Astrocyte (in vitro differentiated cells and primary cell): ENCODE measurements around the gene BPIFB3. TPM values are rescaled to one million over a fixed set of nuclear protein-coding genes. Genes with fewer than 3 reads are reported as not detected.

Source experiments
- DNase-seq: peaks from one replicate; pipeline ENCODE4 v3.0.0-alpha.2; 2010; ENCODE audit warnings: low read depth
- FAIRE-seq: peaks from 2 replicates; lab custom pipeline; 2011; peaks lifted over from hg19 to GRCh38; lab: Jason Lieb, UNC
- H2AFZ ChIP-seq: 2 replicates; pipeline ENCODE4 v1.6.0; 2012; ENCODE audit warnings: low read depth, low read length, inconsistent platforms
- H3K27ac ChIP-seq: 2 replicates; pipeline ENCODE4 v1.5.1; 2011; ENCODE audit warnings: low read depth, low read length, inconsistent platforms
- H3K27me3 ChIP-seq: 2 replicates; pipeline ENCODE4 v1.6.0; 2011; ENCODE audit warnings: low read length, inconsistent platforms; ENCODE audit not compliant: insufficient read depth
- H3K36me3 ChIP-seq: 2 replicates; pipeline ENCODE4 v1.5.1; 2011; ENCODE audit warnings: low read length, inconsistent platforms; ENCODE audit not compliant: insufficient read depth
- H3K4me1 ChIP-seq: 2 replicates; pipeline ENCODE4 v1.5.1; 2011; ENCODE audit warnings: low read length, inconsistent platforms; ENCODE audit not compliant: insufficient read depth
- H3K4me2 ChIP-seq: 2 replicates; pipeline ENCODE4 v1.6.0; 2012; ENCODE audit warnings: low read length, inconsistent platforms
- H3K4me3 ChIP-seq: 2 replicates; pipeline ENCODE4 v1.5.1; 2011; ENCODE audit warnings: low read depth, mild to moderate bottlenecking, low read length, inconsistent platforms; ENCODE audit not compliant: insufficient read depth
- H3K79me2 ChIP-seq: 2 replicates; pipeline ENCODE4 v1.6.0; 2012; ENCODE audit warnings: mild to moderate bottlenecking, low read length, inconsistent platforms; ENCODE audit not compliant: insufficient read depth
- H3K9ac ChIP-seq: 2 replicates; pipeline ENCODE4 v1.6.0; 2012; ENCODE audit warnings: mild to moderate bottlenecking, low read length, inconsistent platforms
- H3K9me3 ChIP-seq: 2 replicates; pipeline ENCODE4 v1.5.1; 2012; ENCODE audit warnings: low read depth, mild to moderate bottlenecking, low read length, inconsistent platforms; ENCODE audit not compliant: insufficient read depth
- H4K20me1 ChIP-seq: 2 replicates; pipeline ENCODE4 v1.6.0; 2012; ENCODE audit warnings: low read length, inconsistent platforms; ENCODE audit not compliant: insufficient read depth
- H3K27ac Mint-ChIP-seq: one replicate; pipeline ENCODE4 v1.8.0; 2021; ENCODE audit warnings: mild to moderate bottlenecking, mixed read lengths; ENCODE audit not compliant: unreplicated experiment
- H3K27me3 Mint-ChIP-seq: one replicate; pipeline ENCODE4 v1.8.0; 2021; ENCODE audit warnings: low read depth, mixed read lengths; ENCODE audit not compliant: unreplicated experiment
- H3K36me3 Mint-ChIP-seq: one replicate; pipeline ENCODE4 v1.8.0; 2021; ENCODE audit warnings: low read depth, mixed read lengths; ENCODE audit not compliant: unreplicated experiment
- H3K4me1 Mint-ChIP-seq: one replicate; pipeline ENCODE4 v1.8.0; 2021; ENCODE audit warnings: low read depth, mixed read lengths; ENCODE audit not compliant: unreplicated experiment
- H3K4me3 Mint-ChIP-seq: one replicate; pipeline ENCODE4 v1.8.0; 2021; ENCODE audit warnings: mild to moderate bottlenecking, moderate library complexity, mixed read lengths; ENCODE audit not compliant: unreplicated experiment
- H3K9me3 Mint-ChIP-seq: one replicate; pipeline ENCODE4 v1.8.0; 2021; ENCODE audit warnings: mild to moderate bottlenecking, mixed read lengths; ENCODE audit not compliant: unreplicated experiment
- CTCF ChIP-seq: IDR thresholded peaks from 2 replicates; pipeline ENCODE4 v1.5.1; 2011; ENCODE audit warnings: low read depth, mild to moderate bottlenecking, inconsistent platforms, low read length, moderate library complexity; ENCODE audit not compliant: insufficient read depth
- EZH2 ChIP-seq: IDR thresholded peaks from 2 replicates; pipeline ENCODE4 v1.6.1; 2012; ENCODE audit warnings: mild to moderate bottlenecking, low read length, inconsistent platforms; ENCODE audit not compliant: insufficient read depth
- total RNA-seq: library from RNA; stranded (reverse); gene quantifications from 2 replicates; pipeline ENCODE4 v1.2.1, GENCODE V29; 2021

BPIFB3 gene
- total RNA-seq, 1 donor from 2014 or later, result not detected

- DNase-seq (no peak), FAIRE-seq (no peak)
- H3K4me3 Mint-ChIP-seq, result no peak overlapping the region
- no peak for TF ChIP-seq CTCF
- TF ChIP-seq EZH2, result no peak
- H3K9me3 Mint-ChIP-seq, result no peaks in the 10 kb centered on the region
- Histone ChIP-seq H3K9ac (no peak overlapping the region), H3K79me2 (no peaks in the 10 kb centered on the region), H3K4me2 (no peak overlapping the region), H3K4me1 (no peaks in the 10 kb centered on the region), H3K9me3 (no peaks in the 10 kb centered on the region), H2AFZ (no peak overlapping the region), H3K4me3 (no peak overlapping the region), H4K20me1 (no peaks in the 10 kb centered on the region), H3K36me3 (no peaks in the 10 kb centered on the region), H3K27me3 (peaks cover 4% of the 10 kb centered on the region), H3K27ac (no peak overlapping the region)
- no peak overlapping the region for H3K27ac Mint-ChIP-seq
- no peaks in the 10 kb centered on the region for H3K4me1 Mint-ChIP-seq
- no peaks in the 10 kb centered on the region for H3K36me3 Mint-ChIP-seq
- H3K27me3 Mint-ChIP-seq, result peaks cover 19% of the 10 kb centered on the region
Measured at GRCh38 chr20:33026072-33026778, 27.5 kb upstream of the BPIFB3 start.

- Histone ChIP-seq H3K27ac (no peak overlapping the region), H4K20me1 (no peaks in the 10 kb centered on the region), H3K36me3 (no peaks in the 10 kb centered on the region), H3K9me3 (no peaks in the 10 kb centered on the region), H3K4me1 (no peaks in the 10 kb centered on the region), H3K79me2 (no peaks in the 10 kb centered on the region), H3K27me3 (peaks cover 4% of the 10 kb centered on the region), H2AFZ (no peak overlapping the region), H3K4me2 (no peak overlapping the region), H3K4me3 (no peak overlapping the region), H3K9ac (no peak overlapping the region)
- FAIRE-seq, result no peak
- Mint-ChIP-seq H3K4me1 (no peaks in the 10 kb centered on the region), H3K4me3 (no peak overlapping the region), H3K36me3 (no peaks in the 10 kb centered on the region), H3K27me3 (peaks cover 14% of the 10 kb centered on the region), H3K9me3 (no peaks in the 10 kb centered on the region), H3K27ac (no peak overlapping the region)
- TF ChIP-seq CTCF (no peak), EZH2 (no peak)
- DNase-seq, result no peak
Measured at GRCh38 chr20:33026779-33027759, 26.6 kb upstream of the BPIFB3 start.
